ENCODE measurements around the gene ZBTB5. TPM values are rescaled to one million over a fixed set of nuclear protein-coding genes. Genes with fewer than 3 reads are reported as not detected.

ZBTB5 gene
- total and polyA plus RNA-seq, 9 of the 15 experiments (the other 6 are each of a cell fraction or from before 2014, with no cell fraction given) = 2.3 to 43.2 (median 15.5) TPM

GRCh38 chr9:37465249-37466036 is at the start of gene ZBTB5 (continued):
- TF ChIP-seq ATF6 (CRISPR knock-in tag; IDR thresholded peaks at IDR 0.05) (no peak), MTA3 (IDR thresholded peaks at IDR 0.05; ENCODE audit: borderline replicate concordance) (no peak; the same call in 1 of the 2 replicates), FOXO4 (CRISPR knock-in tag; IDR thresholded peaks at IDR 0.05) (no peak), KLF6 (CRISPR knock-in tag; IDR thresholded peaks at IDR 0.05; ENCODE audit: borderline replicate concordance) (no peak), CXXC5 (CRISPR knock-in tag; IDR thresholded peaks at IDR 0.05) (peak; percentile 92), ZNF76 (CRISPR knock-in tag; IDR thresholded peaks at IDR 0.05; ENCODE audit: borderline replicate concordance) (no peak), ZSCAN32 (CRISPR knock-in tag; IDR thresholded peaks at IDR 0.05) (no peak; the same call in 1 of the 2 replicates), SRSF9 (IDR thresholded peaks at IDR 0.05; ENCODE audit: borderline replicate concordance, low read depth, low read length) (no peak), ZNF707 (CRISPR knock-in tag; conservative IDR thresholded peaks at IDR 0.05) (no peak), ZNF668 (CRISPR knock-in tag; IDR thresholded peaks at IDR 0.05) (no peak), PATZ1 (CRISPR knock-in tag; IDR thresholded peaks at IDR 0.05; ENCODE audit: borderline replicate concordance) (no peak), ZNF717 (CRISPR knock-in tag; IDR thresholded peaks at IDR 0.05) (no peak), SIRT6 (IDR thresholded peaks at IDR 0.05; ENCODE audit: low read depth, low read length) (no peak), MTF1 (CRISPR knock-in tag; IDR thresholded peaks at IDR 0.05; ENCODE audit: borderline replicate concordance) (no peak), KAT2B (IDR thresholded peaks at IDR 0.05; ENCODE audit: low read depth, low read length) (no peak), CCAR2 (IDR thresholded peaks at IDR 0.05; ENCODE audit: low read depth, low read length) (no peak), MECOM (CRISPR knock-in tag; IDR thresholded peaks at IDR 0.05) (no peak), ZNF280A (IDR thresholded peaks at IDR 0.05; ENCODE audit: low read depth, partially characterized antibody) (no peak), POLR2AphosphoS5 (IDR thresholded peaks at IDR 0.05; ENCODE audit: control insufficient read depth, insufficient read depth, low read depth, low read length) (peak; percentile 85), ARID1B (IDR thresholded peaks at IDR 0.05) (no peak)

Data from K562 (cell line).